Omental fat pad (tissue), 4 donors: ENCODE data around the gene MTMR3. TPM values are rescaled to one million over a fixed set of nuclear protein-coding genes. Genes with fewer than 3 reads are reported as not detected.

ENCODE experiments used
- ATAC-seq: fragments of 150-250 bp; one replicate; pipeline ENCODE4 v1.9.1; 2016; ENCODE audit warnings: mild to moderate bottlenecking, moderate library complexity; ENCODE audit not compliant: low FRiP score
- DNase-seq: peaks from one replicate; pipeline ENCODE4 v3.0.0-alpha.2; 2019; ENCODE audit warnings: low spot score
- CTCF ChIP-seq, 3 donors: fragments of 450-650 bp; IDR thresholded peaks; one replicate each; pipeline ENCODE4 v1.5.1; 2016 to 2017; ENCODE audit warnings: antibody characterized with exemption in 3 of 3, mild to moderate bottlenecking in 3 of 3, moderate library complexity in 2 of 3
- total RNA-seq, 4 donors: library from RNA; depleted of rRNA; stranded (reverse); fragments of >200 nt; gene quantifications; one replicate each; pipeline ENCODE4 v1.1.0, GENCODE V29; 2016

MTMR3 gene
- total RNA-seq, 4 donors from 2014 or later: 41.3 to 88.9 (median 53.2) TPM

GRCh38 chr22:29840498-29840897, 42.5 kb upstream of the MTMR3 start:
- no peak for TF ChIP-seq CTCF (IDR thresholded peaks at IDR 0.05)
- no peak for ATAC-seq
- no peak for DNase-seq

- DNase-seq (no peak), ATAC-seq (no peak)
- TF ChIP-seq CTCF (IDR thresholded peaks at IDR 0.05): no peak
Observed at GRCh38 chr22:29842172-29842571, 40.8 kb upstream of the MTMR3 start.

- ATAC-seq (no peak), DNase-seq (no peak)
- no peak for TF ChIP-seq CTCF (IDR thresholded peaks at IDR 0.05)
Observed at GRCh38 chr22:29842740-29843139, 40.2 kb upstream of the MTMR3 start.

- ATAC-seq: no peak
- no peak for DNase-seq
- no peak for TF ChIP-seq CTCF (IDR thresholded peaks at IDR 0.05)
Observed at GRCh38 chr22:29846290-29846689, 36.7 kb upstream of the MTMR3 start.

- DNase-seq: no peak
- ATAC-seq: no peak
- no peak for TF ChIP-seq CTCF (IDR thresholded peaks at IDR 0.05)
Observed at GRCh38 chr22:29848111-29848510, 34.9 kb upstream of the MTMR3 start.

GRCh38 chr22:29854432-29854831, 28.5 kb upstream of the MTMR3 start:
- DNase-seq: no peak
- no peak for TF ChIP-seq CTCF (IDR thresholded peaks at IDR 0.05)
- ATAC-seq: no peak

GRCh38 chr22:29855611-29856181, 27.3 kb upstream of the MTMR3 start:
- no peak for TF ChIP-seq CTCF (IDR thresholded peaks at IDR 0.05)
- DNase-seq (no peak), ATAC-seq (no peak)
